ENCODE results near the gene MSL3B.

DNA sequence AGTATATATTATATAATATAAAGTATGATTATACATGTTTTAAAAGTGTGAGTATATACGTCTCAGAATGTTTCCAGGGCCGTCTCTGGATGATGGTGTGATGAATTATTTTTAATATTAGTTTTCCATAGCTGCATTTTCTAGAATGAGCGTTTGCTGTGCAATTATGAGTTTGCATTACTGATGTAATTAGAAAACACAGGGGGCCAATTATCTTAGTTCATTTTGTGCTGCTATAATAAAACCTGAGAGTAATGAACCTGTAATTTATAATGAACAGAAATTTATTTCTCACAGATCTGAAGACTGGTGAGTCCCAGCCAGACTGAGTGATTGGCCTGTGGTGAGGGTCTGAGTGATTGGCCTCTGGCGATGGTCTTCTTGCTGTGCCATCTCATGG, 9.9 kb downstream of the MSL3B start:
- TF ChIP-seq, protein P1, sequence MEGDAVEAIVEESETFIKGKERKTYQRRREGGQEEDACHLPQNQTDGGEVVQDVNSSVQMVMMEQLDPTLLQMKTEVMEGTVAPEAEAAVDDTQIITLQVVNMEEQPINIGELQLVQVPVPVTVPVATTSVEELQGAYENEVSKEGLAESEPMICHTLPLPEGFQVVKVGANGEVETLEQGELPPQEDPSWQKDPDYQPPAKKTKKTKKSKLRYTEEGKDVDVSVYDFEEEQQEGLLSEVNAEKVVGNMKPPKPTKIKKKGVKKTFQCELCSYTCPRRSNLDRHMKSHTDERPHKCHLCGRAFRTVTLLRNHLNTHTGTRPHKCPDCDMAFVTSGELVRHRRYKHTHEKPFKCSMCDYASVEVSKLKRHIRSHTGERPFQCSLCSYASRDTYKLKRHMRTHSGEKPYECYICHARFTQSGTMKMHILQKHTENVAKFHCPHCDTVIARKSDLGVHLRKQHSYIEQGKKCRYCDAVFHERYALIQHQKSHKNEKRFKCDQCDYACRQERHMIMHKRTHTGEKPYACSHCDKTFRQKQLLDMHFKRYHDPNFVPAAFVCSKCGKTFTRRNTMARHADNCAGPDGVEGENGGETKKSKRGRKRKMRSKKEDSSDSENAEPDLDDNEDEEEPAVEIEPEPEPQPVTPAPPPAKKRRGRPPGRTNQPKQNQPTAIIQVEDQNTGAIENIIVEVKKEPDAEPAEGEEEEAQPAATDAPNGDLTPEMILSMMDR (IDR thresholded peaks at IDR 0.05), result no peak
- TF ChIP-seq EZH2 (IDR thresholded peaks at IDR 0.05) (no peak), EZH2phosphoT487 (IDR thresholded peaks at IDR 0.05) (no peak)

Measured in neural progenitor cell (in vitro differentiated cells).